SK-N-SH treated with all-trans-retinoic acid at 6 μM for 48 hours (cell line): Measurements from ENCODE around the gene CEBPA.

ENCODE experiments used
- CSDC2 ChIP-seq: fragments of 250-450 bp; sonication (Bioruptor Pico); IDR thresholded peaks from 2 replicates; pipeline ENCODE4 v1.5.0; 2020; ENCODE audit warnings: mild to moderate bottlenecking, moderate library complexity
- GLIS3 ChIP-seq: fragments of 250-450 bp; sonication (Bioruptor Pico); IDR thresholded peaks from 2 replicates; pipeline ENCODE4 v1.5.0; 2020; ENCODE audit warnings: mild to moderate bottlenecking, moderate library complexity
- ISL1 ChIP-seq: fragments of 250-450 bp; sonication (Bioruptor Pico); IDR thresholded peaks from 2 replicates; pipeline ENCODE4 v2.1.2; 2022; ENCODE audit warnings: mild to moderate bottlenecking, moderate library complexity
- PATZ1 ChIP-seq: fragments of 250-450 bp; sonication (Bioruptor Pico); IDR thresholded peaks from 2 replicates; pipeline ENCODE4 v1.8.0; 2020; ENCODE audit warnings: mild to moderate bottlenecking, moderate library complexity, borderline replicate concordance
- PPARA ChIP-seq: fragments of 250-450 bp; sonication (Bioruptor Pico); IDR thresholded peaks from 2 replicates; pipeline ENCODE4 v1.5.0; 2020; ENCODE audit warnings: mild to moderate bottlenecking, borderline replicate concordance
- RARB ChIP-seq: fragments of 250-450 bp; sonication (Bioruptor Pico); IDR thresholded peaks from 2 replicates; pipeline ENCODE4 v1.8.0; 2021; ENCODE audit warnings: mild to moderate bottlenecking, moderate library complexity
- TCF4 ChIP-seq: fragments of 250-450 bp; sonication (Bioruptor Pico); IDR thresholded peaks from 2 replicates; pipeline ENCODE4 v1.8.0; 2021; ENCODE audit warnings: mild to moderate bottlenecking, moderate library complexity, borderline replicate concordance
- ZFP3 ChIP-seq: fragments of 250-450 bp; sonication (Bioruptor Pico); IDR thresholded peaks from 2 replicates; pipeline ENCODE4 v1.5.0; 2020; ENCODE audit warnings: mild to moderate bottlenecking, moderate library complexity
- ZFP30 ChIP-seq: fragments of 450-650 bp; formaldehyde crosslinking; IDR thresholded peaks from 2 replicates; pipeline ENCODE4 v1.5.0; 2022; ENCODE audit warnings: mild to moderate bottlenecking, moderate library complexity
- TF ChIP-seq, protein P1 (sequence below): fragments of 250-450 bp; sonication (Bioruptor Pico); IDR thresholded peaks from 2 replicates; pipeline ENCODE4 v1.5.0; 2020; ENCODE audit warnings: mild to moderate bottlenecking, moderate library complexity

GRCh38 chr19:33333151-33333550, 30.8 kb upstream of the CEBPA start:
- TF ChIP-seq CSDC2 = no peak
- no peak for TF ChIP-seq ZFP30 (CRISPR knock-in tag)
- TF ChIP-seq, protein P1, sequence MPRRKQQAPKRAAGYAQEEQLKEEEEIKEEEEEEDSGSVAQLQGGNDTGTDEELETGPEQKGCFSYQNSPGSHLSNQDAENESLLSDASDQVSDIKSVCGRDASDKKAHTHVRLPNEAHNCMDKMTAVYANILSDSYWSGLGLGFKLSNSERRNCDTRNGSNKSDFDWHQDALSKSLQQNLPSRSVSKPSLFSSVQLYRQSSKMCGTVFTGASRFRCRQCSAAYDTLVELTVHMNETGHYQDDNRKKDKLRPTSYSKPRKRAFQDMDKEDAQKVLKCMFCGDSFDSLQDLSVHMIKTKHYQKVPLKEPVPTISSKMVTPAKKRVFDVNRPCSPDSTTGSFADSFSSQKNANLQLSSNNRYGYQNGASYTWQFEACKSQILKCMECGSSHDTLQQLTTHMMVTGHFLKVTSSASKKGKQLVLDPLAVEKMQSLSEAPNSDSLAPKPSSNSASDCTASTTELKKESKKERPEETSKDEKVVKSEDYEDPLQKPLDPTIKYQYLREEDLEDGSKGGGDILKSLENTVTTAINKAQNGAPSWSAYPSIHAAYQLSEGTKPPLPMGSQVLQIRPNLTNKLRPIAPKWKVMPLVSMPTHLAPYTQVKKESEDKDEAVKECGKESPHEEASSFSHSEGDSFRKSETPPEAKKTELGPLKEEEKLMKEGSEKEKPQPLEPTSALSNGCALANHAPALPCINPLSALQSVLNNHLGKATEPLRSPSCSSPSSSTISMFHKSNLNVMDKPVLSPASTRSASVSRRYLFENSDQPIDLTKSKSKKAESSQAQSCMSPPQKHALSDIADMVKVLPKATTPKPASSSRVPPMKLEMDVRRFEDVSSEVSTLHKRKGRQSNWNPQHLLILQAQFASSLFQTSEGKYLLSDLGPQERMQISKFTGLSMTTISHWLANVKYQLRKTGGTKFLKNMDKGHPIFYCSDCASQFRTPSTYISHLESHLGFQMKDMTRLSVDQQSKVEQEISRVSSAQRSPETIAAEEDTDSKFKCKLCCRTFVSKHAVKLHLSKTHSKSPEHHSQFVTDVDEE (CRISPR knock-in tag) = no peak
- TF ChIP-seq TCF4 = no peak
- TF ChIP-seq ZFP3 (CRISPR knock-in tag) = no peak
- no peak for TF ChIP-seq PPARA (CRISPR knock-in tag)
- TF ChIP-seq PATZ1 (CRISPR knock-in tag) = no peak
- TF ChIP-seq ISL1 (CRISPR knock-in tag) = no peak
- TF ChIP-seq RARB (CRISPR knock-in tag) = no peak
- no peak for TF ChIP-seq GLIS3 (CRISPR knock-in tag)
